ENCODE results near the gene SYN1. TPM values are rescaled to one million over a fixed set of nuclear protein-coding genes. Genes with fewer than 3 reads are reported as not detected.

The SYN1 gene
- total RNA-seq, 1 donor from 2014 or later: 12.1 TPM

GRCh38 chrX:47560179-47560933 lies 59.3 kb downstream of the SYN1 start:
- intact Hi-C loops (cut with DNase I): no loop called here
- DNase-seq (ENCODE audit: low spot score): no peak

- DNase-seq (ENCODE audit: low spot score): no peak
- intact Hi-C loops (cut with DNase I): no loop called here
These were observed 61.2 kb downstream of the SYN1 start for GRCh38 chrX:47558436-47558835.

- intact Hi-C loops (cut with DNase I): no loop called here
These were observed 63.5 kb downstream of the SYN1 start for GRCh38 chrX:47556045-47556623.

GRCh38 chrX:47543496-47543895 lies 76.2 kb downstream of the SYN1 start:
- no peak for DNase-seq (ENCODE audit: low spot score)
- intact Hi-C loops (cut with DNase I): loop anchor here (5.0 kb wide), 1 partner anchor 109 kb away; the partner anchor contains the start of gene ELK1

More at GRCh38 chrX:47556045-47556623, 63.5 kb downstream of the SYN1 start:
- DNase-seq (ENCODE audit: low spot score): peak; percentile 93

- intact Hi-C loops (cut with DNase I): loop anchor here (5.0 kb wide), 1 partner anchor 111 kb away; the partner anchor contains the start of gene ELK1
- DNase-seq (ENCODE audit: low spot score): peak; percentile 83
These were observed 78.7 kb downstream of the SYN1 start for GRCh38 chrX:47540754-47541538.

GRCh38 chrX:47539860-47540259 lies 79.8 kb downstream of the SYN1 start:
- DNase-seq (ENCODE audit: low spot score): no peak
- intact Hi-C loops (cut with DNase I): loop anchor here (5.0 kb wide), 1 partner anchor 112 kb away; the partner anchor contains the start of gene ELK1

- DNase-seq (ENCODE audit: low spot score): no peak
- intact Hi-C loops (cut with DNase I): no loop called here
These were observed 89.6 kb downstream of the SYN1 start for GRCh38 chrX:47530049-47530448.

GRCh38 chrX:47529548-47529947 lies 90.1 kb downstream of the SYN1 start:
- intact Hi-C loops (cut with DNase I): loop anchor here (10.0 kb wide), 1 partner anchor 155 kb away; the partner anchor contains the start of gene ZNF157
- DNase-seq (ENCODE audit: low spot score): no peak

- intact Hi-C loops (cut with DNase I): loop anchor here (1.0 to 10.0 kb wide), 2 partner anchors 149 to 330 kb away; partner anchors contain the start of genes UBA1 and ZNF157
- no peak for DNase-seq (ENCODE audit: low spot score)
These were observed 95.9 kb downstream of the SYN1 start for GRCh38 chrX:47523713-47524166.

GRCh38 chrX:47523297-47523696 lies 96.4 kb downstream of the SYN1 start:
- peak; percentile 93 for DNase-seq (ENCODE audit: low spot score)
- intact Hi-C loops (cut with DNase I): loop anchor here (1.0 to 10.0 kb wide), 2 partner anchors 148 to 330 kb away; partner anchors contain the start of genes UBA1 and ZNF157

Small RNA genes lying within 50 kb of the gene (microRNA-seq; reads per million reads assigned to microRNA genes)
- gene MIR4769: not detected

Other genes starting within 250 kb of the SYN1 start
- gene ZNF157, start 249.3 kb downstream of the SYN1 start, total RNA-seq: 0.11 TPM
- gene ZNF41, start 136.6 kb downstream of the SYN1 start, total RNA-seq: 15.4 TPM
- 69.9 TPM for gene ARAF, start 58.7 kb downstream of the SYN1 start, total RNA-seq
- gene TIMP1, start 37.4 kb downstream of the SYN1 start, total RNA-seq: 255 TPM
- 1.0 TPM for gene CFP, start 10.1 kb upstream of the SYN1 start, total RNA-seq
- 38.2 TPM for gene ELK1, start 30.7 kb upstream of the SYN1 start, total RNA-seq
- 83.2 TPM for gene UXT, start 39.3 kb upstream of the SYN1 start, total RNA-seq
- 11.7 TPM for gene ZNF81, start 217.0 kb upstream of the SYN1 start, total RNA-seq